GM19468 (cell line): ENCODE measurements around the gene SV2C.

Experiments used
- ATAC-seq: cut with Tn5 transposase; IDR thresholded peaks from one replicate; pipeline ENCODE4 v1.9.1; 2021; ENCODE audit warnings: mild to moderate bottlenecking, moderate library complexity, moderate number of reproducible peaks; ENCODE audit not compliant: unreplicated experiment; ENCODE audit errors: extremely low read depth

The SV2C gene

DNA sequence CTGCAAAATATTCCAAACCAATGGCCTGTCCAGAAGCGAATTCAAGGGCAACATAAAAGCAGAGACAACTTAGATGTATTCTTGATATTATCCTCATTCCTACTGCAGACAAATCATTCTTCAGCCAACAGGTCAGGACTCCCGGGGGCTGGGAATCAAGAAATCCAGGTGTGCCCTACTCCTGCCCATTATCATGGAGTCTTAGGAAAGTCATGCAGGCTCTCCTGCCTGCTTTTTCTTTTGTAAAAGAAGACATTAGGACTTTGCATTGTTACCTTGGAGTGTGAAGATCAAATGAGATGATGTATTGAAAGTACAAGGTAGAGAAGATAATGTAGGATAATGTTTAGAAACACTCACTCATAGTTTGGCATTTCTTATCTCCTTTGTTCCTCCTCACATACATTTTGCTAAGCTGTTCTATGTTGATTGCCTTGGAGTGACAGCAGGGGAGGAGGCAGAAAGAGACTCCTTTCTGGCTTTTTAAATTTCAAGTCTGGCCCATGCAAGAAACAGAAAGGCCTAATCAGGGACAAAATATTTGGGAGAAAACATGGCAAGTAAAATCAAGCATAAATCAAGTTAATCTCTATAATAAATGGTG is 113.8 kb downstream of the SV2C start:
- ATAC-seq: no peak

DNA sequence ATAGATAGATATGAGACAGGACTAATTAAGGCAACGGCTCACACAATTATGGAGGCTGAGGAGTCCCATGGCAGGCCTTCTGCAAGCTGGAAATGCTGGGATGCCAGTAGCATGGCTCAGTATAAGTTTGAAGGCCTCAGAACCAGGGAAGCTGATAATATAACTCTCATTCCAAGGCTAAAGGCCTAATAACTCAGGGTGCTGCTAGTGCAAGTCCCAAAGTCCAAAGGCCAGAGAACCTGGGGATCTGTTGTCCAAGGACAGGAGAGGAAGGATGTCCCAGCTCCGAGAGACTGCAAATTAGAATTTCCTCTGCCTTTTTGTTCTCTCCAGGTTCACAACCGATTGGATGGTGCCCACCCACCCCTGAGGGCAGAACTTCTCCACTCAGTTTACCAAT is 114.5 kb downstream of the SV2C start:
- no peak for ATAC-seq

DNA sequence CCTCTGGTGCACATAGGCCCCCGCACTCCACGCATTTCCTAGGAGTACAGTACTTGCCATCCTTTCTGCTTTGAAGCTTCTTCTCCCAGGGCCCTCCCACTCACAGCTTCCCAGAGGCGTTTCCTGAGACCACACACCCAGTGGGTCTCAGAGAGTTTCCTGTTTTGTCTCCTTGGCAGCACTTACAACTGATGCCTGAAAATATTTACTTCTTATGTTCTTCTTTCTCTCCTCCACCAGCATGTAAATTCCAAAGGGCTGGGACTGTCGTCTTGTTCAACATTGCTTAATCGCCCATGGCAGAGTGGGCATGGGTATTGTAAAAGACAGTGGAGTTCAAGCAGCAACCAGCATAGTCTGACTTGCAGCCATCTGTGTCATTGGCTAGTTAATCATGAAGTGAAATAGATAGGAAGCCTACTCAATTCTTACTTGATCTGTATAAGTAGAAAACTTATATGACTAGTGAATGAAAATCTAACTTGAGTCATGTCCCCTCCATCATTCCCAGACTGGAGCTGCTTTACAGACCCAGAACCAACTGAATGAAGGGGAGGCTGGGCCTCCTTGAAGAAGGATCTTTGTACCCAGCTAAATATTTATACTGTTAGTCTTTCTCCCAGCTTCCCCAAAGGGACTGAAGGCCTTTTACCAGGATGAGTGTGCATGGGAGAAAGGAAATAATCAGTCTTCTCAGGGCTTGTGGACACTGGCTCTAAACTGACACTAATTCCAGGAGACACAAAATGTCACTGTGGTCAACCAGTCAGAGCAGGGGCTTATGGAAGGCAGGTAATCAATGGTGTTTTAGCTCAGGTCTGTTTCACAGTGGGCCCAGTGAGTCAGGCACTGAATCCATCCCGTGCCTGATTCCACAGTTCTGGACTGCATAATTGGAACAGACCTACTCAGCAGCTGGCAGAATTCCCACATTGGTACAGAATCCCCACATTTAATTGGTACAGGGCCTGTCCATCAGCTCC is 116.4 kb downstream of the SV2C start:
- ATAC-seq: no peak

DNA sequence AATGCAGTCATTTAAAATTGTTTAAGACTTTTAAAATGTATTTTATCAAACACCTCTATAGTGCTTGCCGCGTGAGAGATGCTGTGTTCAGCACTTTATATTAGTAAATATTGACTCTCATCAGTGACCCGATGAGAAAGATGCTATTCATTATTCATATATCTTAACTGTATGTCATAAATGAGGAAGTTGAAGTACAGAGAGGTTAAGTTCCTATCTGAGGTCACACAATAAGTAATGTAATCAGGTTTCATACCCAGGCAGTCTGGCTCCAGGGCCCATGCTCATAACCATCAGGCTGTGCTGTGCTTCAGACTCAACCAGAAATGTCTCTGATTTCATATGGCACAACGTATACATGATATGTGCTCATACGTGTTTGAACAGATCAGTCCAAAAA is 119.0 kb downstream of the SV2C start:
- ATAC-seq: no peak

DNA sequence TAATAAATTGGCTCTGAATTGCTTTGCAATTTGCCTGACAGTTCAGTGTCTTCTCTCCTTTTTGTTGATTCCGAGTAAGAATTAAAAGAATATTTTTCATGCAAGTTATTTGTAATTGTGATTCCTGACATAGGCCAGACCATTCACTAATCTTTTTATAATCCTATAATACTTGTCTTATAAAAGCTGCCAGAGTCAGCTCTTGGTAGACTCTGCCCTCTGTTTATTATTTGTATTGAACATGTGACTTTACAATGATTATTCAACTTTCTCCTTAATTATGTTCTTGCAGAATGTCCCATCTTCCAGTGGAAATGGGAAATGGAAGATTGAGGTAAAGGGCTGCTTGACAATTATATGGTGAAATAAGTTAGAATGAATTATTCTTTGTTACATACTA is 121.0 kb downstream of the SV2C start:
- no peak for ATAC-seq

DNA sequence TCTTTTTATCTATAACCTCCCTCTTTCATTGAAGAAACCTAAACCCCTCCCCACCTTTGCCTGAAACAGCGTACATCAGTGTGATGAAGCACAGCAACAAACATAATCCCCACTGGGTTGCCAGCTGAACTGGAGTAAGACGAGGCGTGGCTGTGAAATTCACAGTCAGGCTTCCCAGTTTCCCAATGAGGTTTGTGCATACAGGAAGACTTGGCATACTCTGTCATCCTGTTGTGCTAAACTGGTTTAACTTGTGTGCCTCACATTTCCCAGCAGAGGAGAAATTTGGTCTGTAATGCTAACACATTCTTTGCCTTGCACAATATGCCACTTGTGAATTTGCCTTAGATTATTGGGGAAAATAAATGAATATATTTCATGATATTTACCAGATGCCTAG is 121.5 kb downstream of the SV2C start:
- ATAC-seq: no peak

DNA sequence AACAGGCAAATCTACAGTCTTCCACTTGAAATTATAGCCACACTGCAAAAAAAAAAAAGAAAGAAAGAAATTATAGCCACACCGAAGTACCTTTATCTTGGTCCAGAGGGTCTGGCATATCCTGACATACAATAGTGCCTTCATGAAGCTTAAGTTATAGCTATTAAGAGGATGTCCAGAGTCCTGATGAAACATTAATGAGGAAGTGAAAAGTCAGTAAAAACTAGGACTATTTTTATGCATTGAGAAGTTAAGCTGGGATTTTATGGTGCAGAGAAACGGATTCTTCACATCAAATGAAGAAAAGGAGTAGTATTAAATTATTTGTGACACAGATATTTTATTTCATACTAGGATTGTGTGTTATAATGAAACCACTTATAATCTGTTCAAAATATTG is 123.9 kb downstream of the SV2C start:
- ATAC-seq: no peak

DNA sequence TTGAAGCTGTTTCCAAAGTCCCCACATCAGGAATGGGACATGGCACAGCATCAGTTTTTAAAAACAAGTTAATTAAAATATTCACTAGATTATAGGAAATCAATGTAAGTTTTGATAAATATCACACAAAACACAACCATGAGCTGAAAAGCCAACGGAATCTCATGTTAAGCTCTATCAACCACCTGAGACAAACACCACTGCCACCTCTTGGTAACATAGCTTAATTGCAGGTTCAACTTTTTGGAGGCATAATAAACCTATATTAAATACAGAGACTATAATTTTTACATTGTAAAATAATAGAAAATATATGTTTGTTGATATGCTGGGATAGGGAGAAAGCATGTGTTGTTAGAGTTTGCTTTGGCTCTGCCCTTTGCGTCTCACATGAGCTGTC is 126.1 kb downstream of the SV2C start:
- ATAC-seq: no peak

DNA sequence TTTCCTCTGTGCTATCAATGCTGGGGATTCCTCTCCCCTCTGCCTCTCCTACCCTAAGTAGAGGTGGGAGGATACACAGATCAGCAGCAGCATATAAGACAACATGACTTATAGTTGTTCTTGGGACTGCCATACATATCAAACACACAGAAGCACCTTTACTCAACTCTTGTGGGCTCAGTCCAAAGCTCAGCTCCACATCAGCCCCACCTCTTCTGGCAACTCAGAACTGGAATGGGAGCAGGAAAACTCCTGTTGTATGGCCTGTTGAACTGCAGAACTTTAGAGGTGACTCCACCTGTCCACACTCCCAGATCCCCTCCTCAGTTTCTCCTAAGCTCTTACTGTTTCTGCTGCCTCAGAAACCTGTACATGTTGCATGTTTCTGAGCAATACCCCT is 127.8 kb downstream of the SV2C start:
- ATAC-seq: no peak

DNA sequence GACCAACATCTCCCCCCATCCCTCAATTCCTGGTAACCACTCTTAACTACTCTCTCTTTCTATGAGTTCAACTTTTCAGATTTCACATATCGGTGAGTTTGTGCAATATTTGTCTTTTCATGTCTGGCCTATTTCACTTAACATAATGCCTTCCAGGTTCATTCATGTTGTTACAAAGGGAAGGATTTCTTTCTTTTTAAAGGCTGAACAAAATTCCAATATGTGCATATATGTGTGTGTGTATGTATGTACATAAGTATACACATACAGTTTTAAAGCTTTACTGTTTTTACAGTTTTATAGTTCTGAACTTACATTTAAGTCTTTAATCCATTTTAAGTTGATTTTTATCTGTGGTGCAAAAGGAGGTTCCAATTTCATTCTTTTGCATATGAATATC is 130.7 kb downstream of the SV2C start:
- no peak for ATAC-seq

DNA sequence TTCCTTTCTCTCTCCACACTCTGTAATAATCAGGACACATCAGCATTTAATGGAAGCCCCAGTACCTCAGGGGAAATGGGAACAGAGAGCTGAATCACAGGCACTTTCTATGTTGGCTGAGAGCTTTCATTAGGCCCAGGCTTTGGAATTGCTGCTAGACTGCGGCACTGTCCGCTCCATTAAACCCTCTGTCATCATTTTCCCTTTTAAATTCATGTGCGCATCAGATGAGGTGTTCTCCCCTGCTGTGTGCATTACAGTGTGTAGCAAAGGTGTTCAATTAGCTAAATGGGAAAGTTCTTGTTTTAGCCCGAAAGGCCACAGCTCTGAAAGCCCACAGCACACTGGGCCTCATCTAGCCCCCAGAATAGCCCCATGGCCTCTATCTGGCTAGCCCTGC is 133.6 kb downstream of the SV2C start:
- no peak for ATAC-seq

DNA sequence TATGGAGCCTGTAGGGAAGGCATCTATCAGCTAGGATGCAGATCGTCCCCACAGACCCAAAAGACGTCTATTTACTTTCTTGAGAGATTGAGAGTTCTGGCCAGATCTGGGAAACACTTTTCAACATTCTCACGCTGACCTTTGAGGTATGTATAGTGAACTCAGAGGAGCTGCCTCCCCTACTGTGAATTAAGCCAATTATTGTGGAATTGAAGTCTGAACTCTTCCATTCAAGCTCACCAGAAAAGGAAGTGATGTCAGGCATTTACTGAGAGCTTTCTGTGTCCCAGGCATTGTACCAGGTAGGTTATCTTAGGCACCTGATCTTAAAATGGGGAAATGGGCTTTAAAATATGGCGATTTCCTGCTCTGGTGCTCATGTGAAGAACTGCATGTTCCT is 136.5 kb downstream of the SV2C start:
- no peak for ATAC-seq

DNA sequence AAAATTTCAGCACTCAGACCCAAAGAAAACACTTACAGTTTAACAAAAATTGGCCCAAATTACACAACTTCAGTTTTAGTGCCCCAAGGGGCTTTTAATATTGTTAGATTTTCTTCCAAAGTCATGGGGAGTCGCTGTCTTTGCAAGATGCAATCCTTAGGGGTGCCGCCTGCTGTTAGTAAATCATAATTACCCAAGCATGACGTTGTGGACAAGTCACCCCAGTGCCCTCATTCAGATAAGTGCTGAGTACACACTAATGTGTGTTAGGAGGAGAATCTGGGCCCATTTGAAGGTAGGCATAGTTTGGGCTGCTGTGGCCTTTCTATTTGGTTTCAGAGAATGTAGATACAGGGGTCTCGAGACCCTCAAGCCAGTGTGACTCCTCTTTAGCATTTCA is 138.1 kb downstream of the SV2C start:
- no peak for ATAC-seq

DNA sequence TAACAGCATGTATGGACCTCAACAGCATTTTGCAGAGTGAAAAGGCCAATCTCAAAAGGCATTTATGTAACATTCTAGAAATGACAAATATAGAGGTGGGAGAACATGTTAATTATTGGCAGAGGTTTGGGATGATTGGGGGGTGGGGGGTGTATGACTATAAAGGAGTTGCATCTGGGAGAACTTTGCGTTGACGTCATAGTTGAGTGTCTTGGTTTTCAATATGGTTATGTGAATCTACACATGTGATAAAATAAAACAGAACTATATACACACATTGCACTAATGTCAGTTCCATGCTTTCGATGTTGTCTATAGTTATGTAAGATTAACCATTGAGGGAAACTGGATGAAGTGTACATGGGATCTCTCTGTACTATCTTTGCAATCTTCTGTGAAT is 139.1 kb downstream of the SV2C start:
- no peak for ATAC-seq

DNA sequence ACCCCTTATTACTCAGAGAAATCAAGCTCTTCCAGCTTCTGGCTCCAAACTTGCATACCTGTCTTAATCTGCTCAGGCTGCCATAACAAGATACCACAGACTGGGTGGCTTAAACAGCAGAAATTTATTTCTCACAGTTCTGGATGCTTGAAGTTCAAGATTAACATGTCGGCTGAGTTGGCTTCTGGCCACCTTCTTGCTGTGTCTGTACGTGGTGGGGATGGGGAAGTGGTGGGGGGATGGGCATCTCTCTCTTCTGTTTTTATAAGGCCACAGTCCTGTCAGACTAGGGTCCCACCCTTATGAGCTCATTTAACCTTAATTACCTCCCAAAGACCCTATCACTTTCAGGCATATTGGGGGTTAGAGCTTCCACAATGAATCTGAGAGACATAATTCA is 140.5 kb downstream of the SV2C start:
- no peak for ATAC-seq

DNA sequence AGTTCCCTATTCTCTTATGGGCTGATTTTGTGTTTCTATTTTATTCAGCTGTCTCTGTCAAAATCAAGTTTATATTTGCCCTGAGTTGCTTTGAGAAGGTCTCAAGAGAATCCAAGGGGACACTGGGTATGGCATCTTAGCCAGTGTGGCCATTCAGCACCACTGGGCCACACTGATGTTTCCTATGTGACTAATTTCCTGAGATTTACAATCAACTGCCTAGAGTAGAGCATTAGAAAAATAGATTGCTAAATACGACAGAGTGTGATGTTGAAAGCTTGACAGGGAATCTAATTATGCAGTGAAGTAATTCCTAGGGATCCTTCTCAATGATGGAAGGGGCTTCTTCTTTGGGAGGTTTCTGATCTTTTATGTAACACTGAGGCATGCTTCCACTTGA is 141.7 kb downstream of the SV2C start:
- ATAC-seq: no peak

DNA sequence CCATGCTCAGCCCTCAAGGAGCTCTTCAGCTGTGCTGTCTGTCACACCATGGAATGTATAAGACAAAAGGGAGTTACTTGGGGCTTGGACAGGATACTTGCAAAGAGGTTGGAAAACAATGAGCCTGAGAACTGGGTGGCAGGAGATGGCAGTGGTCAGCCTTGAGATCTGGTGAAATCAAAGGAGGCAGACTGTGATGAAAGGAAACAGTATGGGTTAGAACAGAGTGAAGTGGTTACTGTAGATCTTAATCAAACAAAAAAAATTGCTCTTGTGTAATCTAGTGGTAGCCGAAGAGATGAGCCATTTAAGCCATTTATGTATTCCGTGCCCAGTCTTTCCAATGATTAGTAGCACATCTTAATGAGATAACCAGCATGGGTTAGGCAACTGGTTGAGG is 142.2 kb downstream of the SV2C start:
- ATAC-seq: no peak

DNA sequence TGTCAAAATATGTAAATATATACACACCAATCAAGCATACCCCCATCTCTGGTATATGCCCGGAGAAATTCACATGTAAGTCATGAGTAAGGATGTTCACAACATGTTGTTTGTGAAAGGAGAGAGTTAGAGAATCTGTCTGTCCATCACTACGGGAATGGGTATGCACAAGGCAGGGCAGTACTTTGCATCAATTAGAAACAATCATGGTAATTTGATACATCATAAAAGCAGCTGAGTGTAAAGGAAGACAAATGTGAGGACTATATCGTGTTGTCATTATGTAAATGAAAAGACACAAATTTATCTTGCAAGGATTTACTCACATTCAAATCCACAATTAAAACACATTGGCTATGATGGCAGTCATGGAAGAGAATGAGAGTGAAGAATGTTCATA is 146.7 kb downstream of the SV2C start:
- no peak for ATAC-seq

DNA sequence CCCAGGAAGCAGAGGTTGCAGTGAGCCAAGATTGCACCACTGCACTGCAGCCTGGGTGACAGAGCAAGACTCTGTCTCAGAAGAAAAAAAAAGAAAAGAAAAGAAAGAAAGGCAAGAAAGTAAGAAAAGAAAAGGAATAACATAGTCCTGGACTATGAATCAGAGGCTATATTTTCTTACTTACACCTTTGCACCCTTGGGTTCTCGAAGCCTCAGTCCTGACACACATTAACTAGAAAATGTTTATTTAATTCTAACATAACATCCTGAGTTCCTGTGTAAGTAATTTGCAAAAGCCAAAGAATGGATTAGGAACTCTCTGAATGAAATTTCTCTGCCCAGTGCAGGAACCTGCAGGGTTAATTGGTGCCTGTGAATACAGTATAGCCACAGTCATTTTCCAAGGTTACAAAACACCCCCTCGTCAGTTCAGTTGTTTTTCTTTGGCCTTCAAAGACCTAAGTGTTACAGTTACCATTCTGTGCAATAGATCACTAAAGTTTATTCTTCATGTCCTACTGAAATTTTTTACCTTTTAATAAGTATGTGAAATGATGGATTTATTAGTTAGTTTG is 147.6 kb downstream of the SV2C start:
- ATAC-seq: no peak

DNA sequence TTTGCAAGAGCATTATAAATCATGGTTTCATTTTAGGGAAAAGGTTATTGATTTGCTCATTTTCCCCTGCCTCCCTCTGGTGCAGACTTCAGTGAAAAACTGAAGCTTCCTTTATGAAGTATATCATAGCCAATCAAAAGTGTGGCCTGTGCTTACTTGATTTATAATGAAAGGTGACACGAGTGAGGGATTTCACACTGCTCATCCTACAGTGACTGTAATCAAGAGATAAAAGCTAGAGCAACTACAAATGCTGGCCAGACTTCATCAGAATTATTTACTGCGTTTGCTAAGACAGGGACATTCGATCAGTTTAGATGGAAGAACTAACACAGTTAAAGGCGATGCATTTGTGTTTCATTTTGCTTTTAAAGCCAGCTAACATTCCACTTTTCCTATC is 151.5 kb downstream of the SV2C start:
- no peak for ATAC-seq

DNA sequence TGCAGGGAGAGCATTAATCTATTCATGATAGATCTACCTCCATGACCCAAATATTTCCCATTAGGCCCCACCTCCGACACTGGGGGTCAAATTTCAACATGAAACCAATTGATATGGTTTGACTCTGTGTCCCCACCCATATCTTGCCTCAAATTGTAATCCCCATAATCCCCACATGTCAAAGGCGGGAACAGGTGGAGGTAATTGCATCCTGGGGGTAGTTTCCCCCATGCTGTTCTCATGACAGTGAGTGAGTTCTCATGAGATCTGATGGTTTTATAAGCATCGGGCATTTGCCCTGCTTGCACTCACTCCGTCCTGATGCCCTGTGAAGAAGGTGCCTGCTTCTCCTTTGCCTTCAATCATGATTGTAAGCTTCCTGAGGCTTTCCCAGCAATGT is 153.5 kb downstream of the SV2C start:
- ATAC-seq: no peak

DNA sequence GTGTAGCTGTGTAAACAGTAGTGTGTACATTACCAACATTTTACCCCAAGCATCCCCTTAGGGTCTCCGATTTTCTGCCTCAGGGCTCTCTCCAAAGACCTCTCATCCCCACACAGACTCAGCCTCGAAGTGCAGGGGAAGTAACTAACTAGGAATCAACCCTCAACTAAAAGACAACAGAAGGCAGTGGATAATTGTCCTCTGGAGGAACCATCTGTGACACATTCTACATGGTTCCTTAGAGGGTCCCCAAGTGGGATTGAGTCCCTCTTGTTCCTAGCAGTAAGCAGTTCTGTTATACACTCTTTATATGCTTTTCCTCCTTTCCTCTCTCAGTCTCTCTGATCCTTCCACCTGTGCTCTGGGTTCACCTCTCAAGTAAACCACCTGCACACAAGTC is 157.2 kb downstream of the SV2C start:
- ATAC-seq: no peak
